Right atrium auricular region (tissue), 2 donors: ENCODE results near the gene PFKFB2. TPM values are rescaled to one million over a fixed set of nuclear protein-coding genes. Genes with fewer than 3 reads are reported as not detected.

Source experiments
- DNase-seq: peaks from one replicate; pipeline ENCODE4 v3.0.0-alpha.2; 2019; ENCODE audit warnings: low spot score
- H3K27ac ChIP-seq, 2 donors: fragments of 200-600 bp; sonication (generic); 1 replicate in 1 of 2; 2 replicates in 1 of 2; pipeline ENCODE4 v1.5.1; 2016 to 2019
- H3K27me3 ChIP-seq, 2 donors: fragments of 200-600 bp; sonication (generic); one replicate each; pipeline versions ENCODE4 v1.5.1 to v1.6.0; 2017 to 2019
- H3K36me3 ChIP-seq: fragments of 200-600 bp; sonication (generic); one replicate; pipeline ENCODE4 v1.5.1; 2016
- H3K4me1 ChIP-seq, 2 donors: fragments of 200-600 bp; sonication (generic); one replicate each; pipeline versions ENCODE4 v1.5.1 to v1.6.0; 2017 to 2019
- H3K4me3 ChIP-seq, 2 donors: fragments of 200-600 bp; sonication (generic); 1 replicate in 1 of 2; 2 replicates in 1 of 2; pipeline ENCODE4 v1.5.1; 2017 to 2019; ENCODE audit warnings: mild to moderate bottlenecking in 1 of 2, moderate library complexity in 1 of 2
- H3K9me3 ChIP-seq, 2 donors: fragments of 200-600 bp; sonication (generic); one replicate each; pipeline ENCODE4 v1.5.1; 2019
- CTCF ChIP-seq, 2 donors: fragments of 200-600 bp; sonication (generic); IDR thresholded peaks; one replicate each; pipeline ENCODE4 v1.5.1; 2019; ENCODE audit warnings: antibody characterized with exemption in 2 of 2
- total RNA-seq, 2 donors: library from RNA; depleted of rRNA; stranded (reverse); fragments of >200 nt; gene quantifications; one replicate each; pipeline ENCODE4 v1.1.0, GENCODE V29; 2016

The PFKFB2 gene
- total RNA-seq, 2 donors from 2014 or later = 11.8 to 27.5 TPM

- H3K9me3 ChIP-seq = no peaks in the 10 kb centered on the region
- no peak overlapping the region for H3K27ac ChIP-seq
- TF ChIP-seq CTCF (IDR thresholded peaks at IDR 0.05) = no peak
- H3K36me3 ChIP-seq = no peaks in the 10 kb centered on the region
- no peak overlapping the region for H3K4me3 ChIP-seq
- no peaks in the 10 kb centered on the region for H3K27me3 ChIP-seq
- H3K4me1 ChIP-seq = no peaks in the 10 kb centered on the region
- DNase-seq = no peak
Measured at GRCh38 chr1:207091200-207091908, 38.3 kb downstream of the PFKFB2 start.

DNA sequence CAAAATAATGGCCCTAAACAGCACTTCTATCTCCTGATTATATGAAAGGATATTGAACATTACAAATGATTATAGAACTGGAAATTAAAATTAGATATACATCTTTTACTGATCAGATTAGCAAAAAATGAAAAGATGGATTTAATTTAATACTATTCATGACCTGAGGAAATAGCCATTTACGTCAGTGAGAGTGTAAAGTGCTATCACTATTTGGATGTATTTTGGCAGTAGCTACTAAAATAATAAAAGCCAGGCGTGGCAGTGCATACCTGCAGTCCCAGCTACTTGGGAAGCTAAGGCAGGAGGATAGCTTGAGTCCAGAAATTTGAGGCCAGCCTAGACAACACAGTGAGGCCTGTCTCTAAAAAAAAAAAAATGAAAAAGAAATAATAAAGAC lies 40.9 kb downstream of the PFKFB2 start:
- TF ChIP-seq CTCF (IDR thresholded peaks at IDR 0.05) = no peak
- Histone ChIP-seq H3K27me3 (no peaks in the 10 kb centered on the region), H3K36me3 (no peaks in the 10 kb centered on the region), H3K4me3 (no peak overlapping the region), H3K4me1 (no peaks in the 10 kb centered on the region), H3K9me3 (no peaks in the 10 kb centered on the region), H3K27ac (no peak overlapping the region)
- DNase-seq = no peak

DNA sequence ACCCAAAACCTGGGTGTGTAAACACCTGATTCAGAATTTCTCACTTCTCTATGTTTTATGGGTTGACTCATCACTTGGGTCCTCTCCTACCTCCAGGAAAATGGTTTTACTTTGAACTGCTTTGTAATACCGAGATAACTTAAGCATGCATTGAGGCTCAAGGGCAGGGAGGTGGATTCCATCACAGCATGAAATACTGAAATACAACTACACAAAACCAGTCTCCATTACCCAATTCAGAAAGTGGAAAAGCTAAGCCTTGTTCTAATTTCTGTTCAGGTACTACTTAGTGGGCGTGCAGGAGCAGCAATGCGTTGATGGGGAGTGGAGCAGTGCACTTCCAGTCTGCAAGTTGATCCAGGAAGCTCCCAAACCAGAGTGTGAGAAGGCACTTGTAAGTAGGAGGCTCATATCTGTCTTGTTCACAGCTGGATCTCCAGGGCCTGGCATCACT lies 44.8 kb downstream of the PFKFB2 start:
- Histone ChIP-seq H3K36me3 (no peaks in the 10 kb centered on the region), H3K27ac (no peak overlapping the region), H3K9me3 (no peaks in the 10 kb centered on the region), H3K4me3 (no peak overlapping the region), H3K4me1 (no peaks in the 10 kb centered on the region), H3K27me3 (no peaks in the 10 kb centered on the region)
- no peak for TF ChIP-seq CTCF (IDR thresholded peaks at IDR 0.05)
- no peak for DNase-seq

DNA sequence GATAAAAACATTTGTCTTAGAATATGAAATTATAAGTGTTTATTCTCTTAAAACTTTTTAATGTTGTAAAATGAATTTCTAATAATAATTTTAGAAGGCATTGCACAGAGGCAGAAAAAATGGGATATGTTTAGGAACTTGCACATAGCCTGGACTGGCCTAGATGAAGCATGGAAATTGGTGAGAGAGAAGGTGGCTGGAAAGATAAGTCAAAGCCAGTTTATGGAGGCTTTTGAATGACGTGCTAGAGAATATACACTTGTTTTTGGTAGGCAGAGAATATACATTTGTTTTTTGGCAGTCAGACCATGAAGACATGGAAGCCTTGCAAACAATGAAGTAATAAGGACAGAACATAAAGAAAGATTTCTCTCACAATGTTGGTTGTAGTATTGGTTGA lies 48.6 kb downstream of the PFKFB2 start:
- Histone ChIP-seq H3K27ac (no peak overlapping the region), H3K27me3 (no peaks in the 10 kb centered on the region), H3K4me3 (no peak overlapping the region), H3K9me3 (no peaks in the 10 kb centered on the region), H3K36me3 (no peaks in the 10 kb centered on the region), H3K4me1 (no peaks in the 10 kb centered on the region)
- no peak for DNase-seq
- no peak for TF ChIP-seq CTCF (IDR thresholded peaks at IDR 0.05)

GRCh38 chr1:207102146-207102545 lies 49.1 kb downstream of the PFKFB2 start:
- Histone ChIP-seq H3K27ac (no peak overlapping the region), H3K4me1 (no peaks in the 10 kb centered on the region), H3K36me3 (no peaks in the 10 kb centered on the region), H3K27me3 (no peaks in the 10 kb centered on the region), H3K4me3 (no peak overlapping the region), H3K9me3 (no peaks in the 10 kb centered on the region)
- TF ChIP-seq CTCF (IDR thresholded peaks at IDR 0.05) = no peak
- DNase-seq = no peak

GRCh38 chr1:207102659-207103058 lies 49.6 kb downstream of the PFKFB2 start:
- Histone ChIP-seq H3K27me3 (no peaks in the 10 kb centered on the region), H3K4me1 (no peaks in the 10 kb centered on the region), H3K9me3 (no peaks in the 10 kb centered on the region), H3K36me3 (no peaks in the 10 kb centered on the region), H3K4me3 (no peak overlapping the region), H3K27ac (no peak overlapping the region)
- DNase-seq = no peak
- no peak for TF ChIP-seq CTCF (IDR thresholded peaks at IDR 0.05)
